ENCODE data around the gene ARSD. TPM values are rescaled to one million over a fixed set of nuclear protein-coding genes. Genes with fewer than 3 reads are reported as not detected.

The ARSD gene
- total and polyA plus RNA-seq, 2 of the 13 experiments (the other 11 are each of a cell fraction or from before 2014, with no cell fraction given), result 4.8 to 6.8 TPM

GRCh38 chrX:2934715-2935710, 5.9 kb upstream of the ARSD start (continued):
- no peak for TF ChIP-seq ZNF280D (CRISPR knock-in tag; IDR thresholded peaks at IDR 0.05)
- TF ChIP-seq NCOA5 (CRISPR knock-in tag; IDR thresholded peaks at IDR 0.05), result no peak
- TF ChIP-seq KAT7 (CRISPR knock-in tag; IDR thresholded peaks at IDR 0.05; ENCODE audit: borderline replicate concordance), result no peak
- no peak for TF ChIP-seq RXRA (CRISPR knock-in tag; IDR thresholded peaks at IDR 0.05)
- no peak for TF ChIP-seq HINFP (CRISPR knock-in tag; IDR thresholded peaks at IDR 0.05; ENCODE audit: low read depth)
- TF ChIP-seq WIZ (CRISPR knock-in tag; IDR thresholded peaks at IDR 0.05), result no peak
